Neural progenitor cell (in vitro differentiated cells): ENCODE measurements around the gene SAMD4A.

Experiments
- EZH2phosphoT487 ChIP-seq: fragments of 200-600 bp; sonication (generic); IDR thresholded peaks from 2 replicates; pipeline ENCODE4 v1.6.1; 2017; ENCODE audit warnings: antibody characterized with exemption
- TF ChIP-seq, protein P1 (sequence below): fragments of 200-600 bp; sonication (generic); IDR thresholded peaks from 2 replicates; pipeline ENCODE4 v1.5.1; 2017; ENCODE audit warnings: antibody characterized with exemption, mild to moderate bottlenecking

DNA sequence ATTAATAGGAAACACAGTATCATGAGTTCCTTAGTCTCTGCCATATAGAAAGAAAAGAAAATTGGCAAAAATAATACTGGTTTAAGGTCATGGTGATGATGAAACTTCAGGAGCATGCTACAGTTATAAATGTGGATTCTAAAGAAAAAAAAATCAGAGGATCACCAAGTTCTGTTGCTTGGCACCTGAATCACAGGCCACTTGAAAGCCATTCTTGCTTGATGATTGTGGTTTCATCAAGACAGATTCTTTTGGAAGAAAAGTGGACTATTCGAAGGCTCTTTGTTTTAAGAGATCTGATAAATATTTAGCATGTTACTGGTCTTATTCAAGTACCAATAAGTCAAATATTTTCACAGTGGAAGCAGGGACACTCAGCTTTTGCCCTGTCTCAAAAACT is 148.9 kb downstream of the SAMD4A start:
- TF ChIP-seq, protein P1, sequence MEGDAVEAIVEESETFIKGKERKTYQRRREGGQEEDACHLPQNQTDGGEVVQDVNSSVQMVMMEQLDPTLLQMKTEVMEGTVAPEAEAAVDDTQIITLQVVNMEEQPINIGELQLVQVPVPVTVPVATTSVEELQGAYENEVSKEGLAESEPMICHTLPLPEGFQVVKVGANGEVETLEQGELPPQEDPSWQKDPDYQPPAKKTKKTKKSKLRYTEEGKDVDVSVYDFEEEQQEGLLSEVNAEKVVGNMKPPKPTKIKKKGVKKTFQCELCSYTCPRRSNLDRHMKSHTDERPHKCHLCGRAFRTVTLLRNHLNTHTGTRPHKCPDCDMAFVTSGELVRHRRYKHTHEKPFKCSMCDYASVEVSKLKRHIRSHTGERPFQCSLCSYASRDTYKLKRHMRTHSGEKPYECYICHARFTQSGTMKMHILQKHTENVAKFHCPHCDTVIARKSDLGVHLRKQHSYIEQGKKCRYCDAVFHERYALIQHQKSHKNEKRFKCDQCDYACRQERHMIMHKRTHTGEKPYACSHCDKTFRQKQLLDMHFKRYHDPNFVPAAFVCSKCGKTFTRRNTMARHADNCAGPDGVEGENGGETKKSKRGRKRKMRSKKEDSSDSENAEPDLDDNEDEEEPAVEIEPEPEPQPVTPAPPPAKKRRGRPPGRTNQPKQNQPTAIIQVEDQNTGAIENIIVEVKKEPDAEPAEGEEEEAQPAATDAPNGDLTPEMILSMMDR, result no peak
- TF ChIP-seq EZH2phosphoT487, result no peak
